ENCODE measurements around the gene POPDC2.

GRCh38 chr3:119628816-119629445 is 31.5 kb downstream of the POPDC2 start:
- TF ChIP-seq MAX (IDR thresholded peaks at IDR 0.05) (no peak), REST (IDR thresholded peaks at IDR 0.05; ENCODE audit: low read depth) (no peak)
